ENCODE measurements around the gene CELA3A. TPM values are rescaled to one million over a fixed set of nuclear protein-coding genes. Genes with fewer than 3 reads are reported as not detected.

Gene CELA3A
- total RNA-seq, 2 experiments from 2014 or later, result not detected

DNA sequence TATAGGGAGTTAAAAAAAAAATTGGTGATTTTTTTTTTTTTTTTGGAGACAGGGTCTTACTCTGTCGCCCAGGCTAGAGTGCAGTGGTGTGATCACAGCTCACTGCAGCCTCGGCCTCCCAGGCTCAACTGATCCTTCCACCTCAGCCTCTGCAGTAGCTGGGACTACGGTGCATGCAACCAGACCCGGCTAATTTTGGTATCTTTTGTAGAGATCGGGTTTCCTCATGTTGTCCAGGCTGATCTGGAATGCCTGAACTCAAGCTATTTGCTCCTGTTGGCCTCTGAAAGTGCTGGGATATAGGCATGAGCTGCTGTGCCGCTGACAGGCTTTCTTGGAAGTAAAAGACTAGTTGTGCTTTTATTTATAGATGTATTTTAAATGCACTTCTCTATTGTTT lies 54.0 kb downstream of the CELA3A start:
- intact Hi-C loops (cut with micrococcal nuclease; ENCODE audit: unreplicated experiment), result no loop called here
- no peak overlapping the region for H2AFZ ChIP-seq (ENCODE audit: low read length)
- POLR2A ChIA-PET, result interaction anchor here (0.6 to 1.1 kb wide), 5 partner anchors 12 to 96 kb away, joined by 3 to 6 read pairs (median 3); no protein-coding TSS in a partner anchor
- TF ChIP-seq CTCF (conservative IDR thresholded peaks at IDR 0.05; ENCODE audit: low read length) (no peak), EZH2phosphoT487 (IDR thresholded peaks at IDR 0.05; ENCODE audit: borderline replicate concordance, low read depth, low read length) (no peak)
- no peaks in the 10 kb centered on the region for H3K9me3 ChIP-seq (ENCODE audit: low read length)
- no TSS peak for BruUV-seq (replicated peaks)
- DNase-seq (ENCODE audit: low spot score), result no peak
- H4K20me1 ChIP-seq (ENCODE audit: insufficient read depth, low read length), result peaks cover 32% of the 10 kb centered on the region
- peaks cover 58% of the 10 kb centered on the region for H3K36me3 ChIP-seq (ENCODE audit: insufficient read depth, low read length)
- CTCF ChIA-PET (ENCODE audit: unreplicated experiment), result no interaction called here
- H3K79me2 ChIP-seq (ENCODE audit: insufficient read depth, low read depth, low read length), result peaks cover 76% of the 10 kb centered on the region
- peak overlapping the region; percentile 40; the same call in 1 of the 2 replicates for H3K4me2 ChIP-seq (ENCODE audit: low read length)
- H3K27ac ChIP-seq (ENCODE audit: low read depth, low read length, poor library complexity, severe bottlenecking), result no peak overlapping the region
- H3K4me3 ChIP-seq (ENCODE audit: low read depth, low read length, poor library complexity, severe bottlenecking), result no peak overlapping the region
- H3K4me1 ChIP-seq (ENCODE audit: insufficient read depth, low read length, poor library complexity, severe bottlenecking), result peaks cover 42% of the 10 kb centered on the region
- H3K9me2 ChIP-seq (ENCODE audit: insufficient read depth, low read length), result no peaks in the 10 kb centered on the region

GRCh38 chr1:22056043-22056442 lies 54.6 kb downstream of the CELA3A start:
- Histone ChIP-seq H2AFZ (ENCODE audit: low read length) (no peak overlapping the region), H3K4me2 (ENCODE audit: low read length) (peak overlapping the region; percentile 40), H3K27ac (ENCODE audit: low read depth, low read length, poor library complexity, severe bottlenecking) (peak overlapping the region; percentile 24), H3K4me3 (ENCODE audit: low read depth, low read length, poor library complexity, severe bottlenecking) (peak overlapping the region; percentile 6), H4K20me1 (ENCODE audit: insufficient read depth, low read length) (peaks cover 37% of the 10 kb centered on the region), H3K4me1 (ENCODE audit: insufficient read depth, low read length, poor library complexity, severe bottlenecking) (peaks cover 47% of the 10 kb centered on the region), H3K36me3 (ENCODE audit: insufficient read depth, low read length) (peaks cover 61% of the 10 kb centered on the region), H3K9me3 (ENCODE audit: low read length) (no peaks in the 10 kb centered on the region), H3K79me2 (ENCODE audit: insufficient read depth, low read depth, low read length) (peaks cover 82% of the 10 kb centered on the region), H3K9me2 (ENCODE audit: insufficient read depth, low read length) (no peaks in the 10 kb centered on the region)
- no peak for TF ChIP-seq EZH2phosphoT487 (IDR thresholded peaks at IDR 0.05; ENCODE audit: borderline replicate concordance, low read depth, low read length)
- TF ChIP-seq CTCF (conservative IDR thresholded peaks at IDR 0.05; ENCODE audit: low read length), result no peak
- POLR2A ChIA-PET, result interaction anchor here (0.6 to 1.1 kb wide), 3 partner anchors 16 to 38 kb away, joined by 3 read pairs; no protein-coding TSS in a partner anchor
- intact Hi-C loops (cut with micrococcal nuclease; ENCODE audit: unreplicated experiment), result no loop called here
- CTCF ChIA-PET (ENCODE audit: unreplicated experiment), result no interaction called here
- no peak for DNase-seq (ENCODE audit: low spot score)
- TSS peak; percentile 48 for BruUV-seq (replicated peaks)

DNA sequence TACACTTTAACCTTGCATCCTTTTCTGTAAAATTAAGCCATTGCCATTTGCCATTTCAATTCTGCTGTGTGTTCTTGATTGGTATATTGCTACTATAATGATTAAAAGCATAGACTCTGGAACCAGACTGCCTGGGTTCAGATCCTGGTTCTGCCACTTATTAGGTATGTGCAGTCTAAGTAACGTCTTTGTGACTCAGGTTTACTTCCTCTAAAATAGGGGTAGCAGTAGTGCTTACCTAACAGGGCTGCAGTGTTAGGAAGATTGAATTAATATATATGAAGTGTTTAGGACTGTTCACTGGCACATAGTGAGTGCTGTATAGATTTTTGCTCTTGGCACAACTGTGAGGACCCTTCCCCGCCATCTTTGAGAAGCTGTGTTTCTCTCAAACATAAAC lies 55.5 kb downstream of the CELA3A start:
- Histone ChIP-seq H3K4me1 (ENCODE audit: insufficient read depth, low read length, poor library complexity, severe bottlenecking) (peaks cover 46% of the 10 kb centered on the region), H3K27ac (ENCODE audit: low read depth, low read length, poor library complexity, severe bottlenecking) (peak overlapping the region; percentile 24), H3K4me2 (ENCODE audit: low read length) (peak overlapping the region; percentile 40), H4K20me1 (ENCODE audit: insufficient read depth, low read length) (peaks cover 37% of the 10 kb centered on the region), H3K4me3 (ENCODE audit: low read depth, low read length, poor library complexity, severe bottlenecking) (no peak overlapping the region), H3K9me2 (ENCODE audit: insufficient read depth, low read length) (no peaks in the 10 kb centered on the region), H2AFZ (ENCODE audit: low read length) (no peak overlapping the region), H3K9me3 (ENCODE audit: low read length) (no peaks in the 10 kb centered on the region), H3K36me3 (ENCODE audit: insufficient read depth, low read length) (peaks cover 61% of the 10 kb centered on the region), H3K79me2 (ENCODE audit: insufficient read depth, low read depth, low read length) (peaks cover 91% of the 10 kb centered on the region)
- DNase-seq (ENCODE audit: low spot score), result no peak
- ChIA-PET CTCF (ENCODE audit: unreplicated experiment) (no interaction called here), POLR2A (no interaction called here)
- BruUV-seq (replicated peaks), result no TSS peak
- intact Hi-C loops (cut with micrococcal nuclease; ENCODE audit: unreplicated experiment), result no loop called here
- TF ChIP-seq EZH2phosphoT487 (IDR thresholded peaks at IDR 0.05; ENCODE audit: borderline replicate concordance, low read depth, low read length) (no peak), CTCF (conservative IDR thresholded peaks at IDR 0.05; ENCODE audit: low read length) (no peak)
